ENCODE measurements around the gene KCTD10. TPM values are rescaled to one million over a fixed set of nuclear protein-coding genes. Genes with fewer than 3 reads are reported as not detected.
A peak's percentile ranks its signal among the peaks of the same experiment; 100 is the strongest.

Gene KCTD10
- total and polyA plus RNA-seq, 2 of the 13 experiments (the other 11 are each of a cell fraction or from before 2014, with no cell fraction given), result 6.9 to 25.4 TPM

GRCh38 chr12:109428037-109428629 is 49.0 kb downstream of the KCTD10 start (continued):
- no peak for TF ChIP-seq ZBTB20 (CRISPR knock-in tag; IDR thresholded peaks at IDR 0.05; ENCODE audit: borderline replicate concordance, low read depth)
- peak; percentile 90 for TF ChIP-seq CTCF (CRISPR knock-in tag; IDR thresholded peaks at IDR 0.05)
- TF ChIP-seq ZKSCAN8 (CRISPR knock-in tag; IDR thresholded peaks at IDR 0.05; ENCODE audit: borderline replicate concordance), result no peak
- peak; percentile 61 for TF ChIP-seq RAD21 (CRISPR knock-in tag; IDR thresholded peaks at IDR 0.05)
- TF ChIP-seq, protein P1, sequence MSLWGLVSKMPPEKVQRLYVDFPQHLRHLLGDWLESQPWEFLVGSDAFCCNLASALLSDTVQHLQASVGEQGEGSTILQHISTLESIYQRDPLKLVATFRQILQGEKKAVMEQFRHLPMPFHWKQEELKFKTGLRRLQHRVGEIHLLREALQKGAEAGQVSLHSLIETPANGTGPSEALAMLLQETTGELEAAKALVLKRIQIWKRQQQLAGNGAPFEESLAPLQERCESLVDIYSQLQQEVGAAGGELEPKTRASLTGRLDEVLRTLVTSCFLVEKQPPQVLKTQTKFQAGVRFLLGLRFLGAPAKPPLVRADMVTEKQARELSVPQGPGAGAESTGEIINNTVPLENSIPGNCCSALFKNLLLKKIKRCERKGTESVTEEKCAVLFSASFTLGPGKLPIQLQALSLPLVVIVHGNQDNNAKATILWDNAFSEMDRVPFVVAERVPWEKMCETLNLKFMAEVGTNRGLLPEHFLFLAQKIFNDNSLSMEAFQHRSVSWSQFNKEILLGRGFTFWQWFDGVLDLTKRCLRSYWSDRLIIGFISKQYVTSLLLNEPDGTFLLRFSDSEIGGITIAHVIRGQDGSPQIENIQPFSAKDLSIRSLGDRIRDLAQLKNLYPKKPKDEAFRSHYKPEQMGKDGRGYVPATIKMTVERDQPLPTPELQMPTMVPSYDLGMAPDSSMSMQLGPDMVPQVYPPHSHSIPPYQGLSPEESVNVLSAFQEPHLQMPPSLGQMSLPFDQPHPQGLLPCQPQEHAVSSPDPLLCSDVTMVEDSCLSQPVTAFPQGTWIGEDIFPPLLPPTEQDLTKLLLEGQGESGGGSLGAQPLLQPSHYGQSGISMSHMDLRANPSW (CRISPR knock-in tag; IDR thresholded peaks at IDR 0.05; ENCODE audit: borderline replicate concordance), result no peak
- no peak for TF ChIP-seq MEIS1 (CRISPR knock-in tag; IDR thresholded peaks at IDR 0.05; ENCODE audit: borderline replicate concordance)
- TF ChIP-seq, protein P2, sequence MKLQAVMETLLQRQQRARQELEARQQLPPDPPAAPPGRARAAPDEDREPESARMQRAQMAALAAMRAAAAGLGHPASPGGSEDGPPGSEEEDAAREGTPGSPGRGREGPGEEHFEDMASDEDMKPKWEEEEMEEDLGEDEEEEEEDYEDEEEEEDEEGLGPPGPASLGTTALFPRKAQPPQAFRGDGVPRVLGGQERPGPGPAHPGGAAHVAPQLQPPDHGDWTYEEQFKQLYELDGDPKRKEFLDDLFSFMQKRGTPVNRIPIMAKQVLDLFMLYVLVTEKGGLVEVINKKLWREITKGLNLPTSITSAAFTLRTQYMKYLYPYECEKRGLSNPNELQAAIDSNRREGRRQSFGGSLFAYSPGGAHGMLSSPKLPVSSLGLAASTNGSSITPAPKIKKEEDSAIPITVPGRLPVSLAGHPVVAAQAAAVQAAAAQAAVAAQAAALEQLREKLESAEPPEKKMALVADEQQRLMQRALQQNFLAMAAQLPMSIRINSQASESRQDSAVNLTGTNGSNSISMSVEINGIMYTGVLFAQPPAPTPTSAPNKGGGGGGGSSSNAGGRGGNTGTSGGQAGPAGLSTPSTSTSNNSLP (IDR thresholded peaks at IDR 0.05; ENCODE audit: low read depth, low read length), result no peak
- no peak for TF ChIP-seq NCOR1 (IDR thresholded peaks at IDR 0.05; ENCODE audit: borderline replicate concordance, low read length)
- TF ChIP-seq ZFY (CRISPR knock-in tag; IDR thresholded peaks at IDR 0.05), result 0 out of 2 replicates have a peak, but pooled peaks have one; percentile 22
- TF ChIP-seq, protein P3, sequence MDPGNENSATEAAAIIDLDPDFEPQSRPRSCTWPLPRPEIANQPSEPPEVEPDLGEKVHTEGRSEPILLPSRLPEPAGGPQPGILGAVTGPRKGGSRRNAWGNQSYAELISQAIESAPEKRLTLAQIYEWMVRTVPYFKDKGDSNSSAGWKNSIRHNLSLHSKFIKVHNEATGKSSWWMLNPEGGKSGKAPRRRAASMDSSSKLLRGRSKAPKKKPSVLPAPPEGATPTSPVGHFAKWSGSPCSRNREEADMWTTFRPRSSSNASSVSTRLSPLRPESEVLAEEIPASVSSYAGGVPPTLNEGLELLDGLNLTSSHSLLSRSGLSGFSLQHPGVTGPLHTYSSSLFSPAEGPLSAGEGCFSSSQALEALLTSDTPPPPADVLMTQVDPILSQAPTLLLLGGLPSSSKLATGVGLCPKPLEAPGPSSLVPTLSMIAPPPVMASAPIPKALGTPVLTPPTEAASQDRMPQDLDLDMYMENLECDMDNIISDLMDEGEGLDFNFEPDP (CRISPR knock-in tag; conservative IDR thresholded peaks at IDR 0.05), result no peak
- peak; percentile 54; the same call in 1 of the 2 replicates for TF ChIP-seq ZNF614 (CRISPR knock-in tag; IDR thresholded peaks at IDR 0.05; ENCODE audit: borderline replicate concordance)
- peak; percentile 27; the same call in 1 of the 2 replicates for TF ChIP-seq ERF (CRISPR knock-in tag; IDR thresholded peaks at IDR 0.05)
- peak; percentile 29; the same call in 1 of the 2 replicates for TF ChIP-seq ZBTB33 (CRISPR knock-in tag; IDR thresholded peaks at IDR 0.05)
- 0 out of 2 replicates have a peak, but pooled peaks have one; percentile 18 for TF ChIP-seq RARA (CRISPR knock-in tag; IDR thresholded peaks at IDR 0.05)

All from HepG2 (cell line).